NCI-H748 (cell line): ENCODE results near the gene SLAMF6.

Experiments used
- DNase-seq: peaks from one replicate; lab custom pipeline; 2025; ENCODE audit not compliant: unreplicated experiment; lab: John Stamatoyannopoulos, UW

SLAMF6 gene

GRCh38 chr1:160472112-160472511 is 50.9 kb downstream of the SLAMF6 start:
- no peak for DNase-seq

- no peak for DNase-seq
These were observed 51.8 kb downstream of the SLAMF6 start for GRCh38 chr1:160471253-160471652.

GRCh38 chr1:160467576-160467975 is 55.5 kb downstream of the SLAMF6 start:
- no peak for DNase-seq

GRCh38 chr1:160466961-160467360 is 56.1 kb downstream of the SLAMF6 start:
- no peak for DNase-seq

GRCh38 chr1:160465123-160465522 is 57.9 kb downstream of the SLAMF6 start:
- DNase-seq, result no peak

GRCh38 chr1:160460683-160461287 is 62.3 kb downstream of the SLAMF6 start:
- no peak for DNase-seq

GRCh38 chr1:160460214-160460642 is 62.8 kb downstream of the SLAMF6 start:
- no peak for DNase-seq

GRCh38 chr1:160459687-160460086 is 63.4 kb downstream of the SLAMF6 start:
- no peak for DNase-seq

GRCh38 chr1:160459056-160459455 is 64.0 kb downstream of the SLAMF6 start:
- DNase-seq, result no peak

GRCh38 chr1:160455153-160455517 is 67.9 kb downstream of the SLAMF6 start:
- DNase-seq, result no peak

- DNase-seq, result no peak
These were observed 68.5 kb downstream of the SLAMF6 start for GRCh38 chr1:160454371-160455152.

GRCh38 chr1:160453443-160453842 is 69.6 kb downstream of the SLAMF6 start:
- no peak for DNase-seq

- no peak for DNase-seq
These were observed 71.2 kb downstream of the SLAMF6 start for GRCh38 chr1:160451859-160452232.

GRCh38 chr1:160451119-160451858 is 71.8 kb downstream of the SLAMF6 start:
- no peak for DNase-seq

GRCh38 chr1:160449494-160449893 is 73.6 kb downstream of the SLAMF6 start:
- no peak for DNase-seq

GRCh38 chr1:160446945-160447600 is 76.0 kb downstream of the SLAMF6 start:
- DNase-seq, result no peak

GRCh38 chr1:160439718-160440117 is 83.3 kb downstream of the SLAMF6 start:
- DNase-seq, result no peak

- no peak for DNase-seq
These were observed 84.1 kb downstream of the SLAMF6 start for GRCh38 chr1:160438935-160439334.

- DNase-seq, result no peak
These were observed 84.6 kb downstream of the SLAMF6 start for GRCh38 chr1:160438317-160438918.

GRCh38 chr1:160437432-160438316 is 85.4 kb downstream of the SLAMF6 start:
- DNase-seq, result no peak
